Caco-2 (cell line): ENCODE data around the gene SDE2. TPM values are rescaled to one million over a fixed set of nuclear protein-coding genes. Genes with fewer than 3 reads are reported as not detected.

ENCODE experiments used
- BruUV-seq: library from RNA; stranded (reverse); fragments of 400-500 nt; replicated peaks from 2 replicates; lab custom pipeline; 2021; lab: Mats Ljungman, UMichigan
- CTCF ChIA-PET: fragments of 300-600 bp; sonication (Branson Sonifier 250); formaldehyde crosslinking; loops from one replicate; lab custom pipeline; 2022; ENCODE audit warnings: antibody characterized with exemption; lab: Charles Lee
- POLR2A ChIA-PET: fragments of 300-600 bp; sonication (Branson Sonifier 250); formaldehyde crosslinking; loops from one replicate; lab custom pipeline; 2022; ENCODE audit warnings: antibody characterized with exemption; lab: Charles Lee
- DNase-seq, 2 experiments: peaks; one replicate each; pipeline versions ENCODE4 v3.0.0 to v3.0.0-alpha.2; 2020 to 2022
- H3K27me3 ChIP-seq: replicated peaks from 2 replicates; pipeline ENCODE4 v1.6.0; 2011; ENCODE audit warnings: low read length; ENCODE audit not compliant: control insufficient read depth, insufficient read depth
- H3K36me3 ChIP-seq: 2 replicates; pipeline ENCODE4 v1.5.1; 2011; ENCODE audit warnings: low read length; ENCODE audit not compliant: control insufficient read depth, insufficient read depth
- H3K4me1 ChIP-seq: fragments of 250-450 bp; sonication (Bioruptor Pico); 2 replicates; pipeline ENCODE4 v1.5.1; 2020; ENCODE audit warnings: mild to moderate bottlenecking
- H3K4me3 ChIP-seq: 2 replicates; pipeline ENCODE4 v1.5.1; 2011; ENCODE audit warnings: low read depth, mild to moderate bottlenecking, control low read depth, low read length
- H3K9me3 ChIP-seq: fragments of 250-450 bp; sonication (Bioruptor Pico); 2 replicates; pipeline ENCODE4 v1.5.1; 2020; ENCODE audit warnings: mild to moderate bottlenecking, moderate library complexity
- H3K27ac Mint-ChIP-seq: one replicate; pipeline ENCODE4 v1.8.0; 2022; ENCODE audit warnings: mixed read lengths; ENCODE audit not compliant: unreplicated experiment
- H3K27me3 Mint-ChIP-seq: one replicate; pipeline ENCODE4 v1.8.0; 2022; ENCODE audit warnings: mixed read lengths; ENCODE audit not compliant: insufficient read depth, unreplicated experiment
- H3K36me3 Mint-ChIP-seq: one replicate; pipeline ENCODE4 v1.8.0; 2022; ENCODE audit warnings: mild to moderate bottlenecking, mixed read lengths; ENCODE audit not compliant: insufficient read depth, unreplicated experiment
- H3K4me1 Mint-ChIP-seq: one replicate; pipeline ENCODE4 v1.8.0; 2022; ENCODE audit warnings: low read depth, mixed read lengths; ENCODE audit not compliant: unreplicated experiment
- H3K4me3 Mint-ChIP-seq: one replicate; pipeline ENCODE4 v1.8.0; 2022; ENCODE audit warnings: mild to moderate bottlenecking, moderate library complexity, mixed read lengths; ENCODE audit not compliant: unreplicated experiment
- H3K9me3 Mint-ChIP-seq: one replicate; pipeline ENCODE4 v1.8.0; 2022; ENCODE audit warnings: mixed read lengths; ENCODE audit not compliant: unreplicated experiment
- CTCF ChIP-seq, 2 experiments: fragments of 200-600 bp in 1 of 2; IDR thresholded peaks; 1 replicate in 1 of 2; 2 replicates in 1 of 2; pipeline versions ENCODE4 v1.5.1 to v1.8.0; 2011 to 2022; ENCODE audit warnings: antibody characterized with exemption in 1 of 2, control low read depth in 1 of 2, inconsistent platforms in 1 of 2, low read depth in 1 of 2, low read length in 1 of 2, mild to moderate bottlenecking in 1 of 2, moderate library complexity in 1 of 2; ENCODE audit not compliant: insufficient read depth in 1 of 2, severe bottlenecking in 1 of 2, unreplicated experiment in 1 of 2
- intact Hi-C: fragments of 100-400 bp; cut with micrococcal nuclease; formaldehyde crosslinking; loops from one replicate; pipeline ENCODE4 v1.10.0; 2022; ENCODE audit not compliant: unreplicated experiment
- total RNA-seq: library from RNA; stranded (reverse); gene quantifications from 2 replicates; pipeline ENCODE4 v1.2.3, GENCODE V29; 2022

The SDE2 gene
- total RNA-seq, 1 experiment from 2014 or later: 18.6 TPM

GRCh38 chr1:226038661-226039060, 39.5 kb upstream of the SDE2 start:
- Mint-ChIP-seq H3K36me3 (no peaks in the 10 kb centered on the region), H3K9me3 (no peaks in the 10 kb centered on the region), H3K27me3 (peaks cover 5% of the 10 kb centered on the region), H3K4me3 (no peak overlapping the region), H3K27ac (no peak overlapping the region), H3K4me1 (no peaks in the 10 kb centered on the region)
- ChIA-PET CTCF (no interaction called here), POLR2A (no interaction called here)
- no peaks in the 10 kb centered on the region for H3K36me3 ChIP-seq
- H3K27me3 ChIP-seq: no peaks in the 10 kb centered on the region
- no peak overlapping the region for H3K4me3 ChIP-seq
- no peak for TF ChIP-seq CTCF (IDR thresholded peaks at IDR 0.05; ENCODE audit: insufficient read depth in 1 of 2, low read depth in 1 of 2, low read length in 1 of 2, severe bottlenecking in 1 of 2, unreplicated experiment in 1 of 2)
- no TSS peak for BruUV-seq
- no peaks in the 10 kb centered on the region for H3K9me3 ChIP-seq
- H3K4me1 ChIP-seq: no peaks in the 10 kb centered on the region
- intact Hi-C loops: no loop called here
- DNase-seq: no peak

- Mint-ChIP-seq H3K27ac (no peak overlapping the region), H3K9me3 (no peaks in the 10 kb centered on the region), H3K4me3 (no peak overlapping the region), H3K27me3 (no peaks in the 10 kb centered on the region), H3K4me1 (no peaks in the 10 kb centered on the region), H3K36me3 (no peaks in the 10 kb centered on the region)
- DNase-seq: no peak
- Histone ChIP-seq H3K27me3 (no peaks in the 10 kb centered on the region), H3K9me3 (no peaks in the 10 kb centered on the region), H3K4me3 (no peak overlapping the region), H3K36me3 (no peaks in the 10 kb centered on the region), H3K4me1 (no peaks in the 10 kb centered on the region)
- ChIA-PET POLR2A (no interaction called here), CTCF (interaction anchor here (1.1 kb wide), 1 partner anchor 27 kb away, joined by 3 read pairs; the partner anchor contains the start of gene H3-3A)
- no peak for TF ChIP-seq CTCF (IDR thresholded peaks at IDR 0.05; ENCODE audit: insufficient read depth in 1 of 2, low read depth in 1 of 2, low read length in 1 of 2, severe bottlenecking in 1 of 2, unreplicated experiment in 1 of 2)
- intact Hi-C loops: no loop called here
- BruUV-seq: no TSS peak
Observed at GRCh38 chr1:226035915-226036314, 36.8 kb upstream of the SDE2 start.

GRCh38 chr1:226034482-226034881, 35.3 kb upstream of the SDE2 start:
- TF ChIP-seq CTCF (IDR thresholded peaks at IDR 0.05; ENCODE audit: insufficient read depth in 1 of 2, low read depth in 1 of 2, low read length in 1 of 2, severe bottlenecking in 1 of 2, unreplicated experiment in 1 of 2): no peak
- H3K4me3 Mint-ChIP-seq: no peak overlapping the region
- ChIA-PET POLR2A (interaction anchor here (1.4 kb wide), 1 partner anchor 28 kb away, joined by 5 read pairs; the partner anchor contains the start of gene H3-3A), CTCF (no interaction called here)
- no peaks in the 10 kb centered on the region for H3K4me1 Mint-ChIP-seq
- H3K4me3 ChIP-seq: no peak overlapping the region
- no peak for DNase-seq
- H3K36me3 Mint-ChIP-seq: no peaks in the 10 kb centered on the region
- no peaks in the 10 kb centered on the region for H3K9me3 Mint-ChIP-seq
- no TSS peak for BruUV-seq
- no peak overlapping the region for H3K27ac Mint-ChIP-seq
- no peaks in the 10 kb centered on the region for H3K9me3 ChIP-seq
- H3K4me1 ChIP-seq: peaks cover 4% of the 10 kb centered on the region; the same call in 1 of the 2 replicates
- H3K36me3 ChIP-seq: no peaks in the 10 kb centered on the region
- intact Hi-C loops: no loop called here
- no peaks in the 10 kb centered on the region for H3K27me3 Mint-ChIP-seq
- H3K27me3 ChIP-seq: no peaks in the 10 kb centered on the region
